CD1c-positive myeloid dendritic cell (primary cell): ENCODE results near the gene PRKN.

ENCODE experiments used
- DNase-seq: peaks from one replicate; pipeline ENCODE4 v3.0.0-alpha.2; 2016; ENCODE audit errors: extremely low spot score

The PRKN gene

DNA sequence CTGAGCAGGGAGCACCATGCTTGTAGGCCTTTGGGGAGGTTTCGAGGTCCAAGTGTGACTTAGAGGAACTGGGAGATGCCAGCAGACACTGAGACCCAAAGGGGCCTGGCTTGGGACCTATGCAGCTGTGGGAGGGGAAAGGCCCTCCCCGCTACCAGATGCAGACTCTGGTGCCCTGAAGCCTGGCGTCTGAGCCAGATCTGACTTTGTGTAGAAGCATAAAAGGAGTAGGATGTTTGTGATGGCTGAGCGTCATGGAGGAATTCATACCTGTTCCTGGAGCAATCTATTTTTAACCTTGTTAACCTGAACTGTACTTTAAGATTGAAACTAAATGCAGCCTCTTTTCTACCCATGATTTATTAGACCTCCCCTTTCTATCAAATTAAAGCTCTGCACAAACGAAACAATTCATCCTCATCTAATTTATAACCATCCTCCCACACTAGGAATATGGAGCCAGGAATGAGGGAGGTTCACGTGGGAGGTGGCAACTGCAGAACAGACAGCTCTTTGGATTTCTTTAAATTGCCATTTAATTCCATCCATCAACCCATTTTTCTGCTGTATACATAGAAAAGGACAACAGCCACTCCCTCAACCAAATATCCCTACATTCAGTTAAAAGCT is 1281.2 kb downstream of the PRKN start:
- DNase-seq: no peak

DNA sequence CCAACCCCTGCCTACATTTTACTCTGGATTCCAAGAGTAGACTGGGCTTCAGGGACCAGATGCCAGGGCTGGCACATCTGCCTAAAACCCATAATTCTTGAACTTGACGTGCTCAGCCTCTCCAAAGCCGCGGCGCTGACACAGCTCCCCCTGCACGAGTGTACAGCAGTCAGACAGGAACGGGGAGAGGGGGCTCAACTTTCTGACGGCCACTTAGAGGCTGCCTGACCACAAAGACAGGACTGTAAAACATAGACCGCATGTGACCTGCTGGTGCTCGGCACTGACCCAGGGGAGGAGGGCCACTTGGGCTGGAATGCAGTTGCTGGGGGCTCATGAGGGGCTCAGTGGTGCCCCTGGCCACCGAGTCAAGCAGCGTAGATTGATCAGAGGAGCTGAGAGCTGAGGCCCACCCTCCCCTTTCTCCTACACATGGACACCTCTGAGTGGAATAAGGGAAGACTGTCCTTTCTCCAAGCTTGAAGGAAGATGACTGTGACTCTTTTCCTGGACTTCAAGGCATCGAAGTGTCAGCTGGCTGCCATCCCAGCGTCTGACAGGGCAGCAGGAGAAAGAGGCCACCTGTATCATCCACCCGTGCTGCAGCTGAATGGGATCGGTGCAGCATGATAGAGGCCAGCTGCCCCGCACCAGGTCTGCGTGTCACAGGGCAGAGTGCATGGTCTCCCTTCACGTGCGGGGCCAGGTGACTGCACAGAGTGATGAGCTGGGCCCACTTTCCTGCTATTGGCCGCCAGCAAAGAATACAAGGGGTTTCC is 1282.4 kb downstream of the PRKN start:
- DNase-seq: no peak

DNA sequence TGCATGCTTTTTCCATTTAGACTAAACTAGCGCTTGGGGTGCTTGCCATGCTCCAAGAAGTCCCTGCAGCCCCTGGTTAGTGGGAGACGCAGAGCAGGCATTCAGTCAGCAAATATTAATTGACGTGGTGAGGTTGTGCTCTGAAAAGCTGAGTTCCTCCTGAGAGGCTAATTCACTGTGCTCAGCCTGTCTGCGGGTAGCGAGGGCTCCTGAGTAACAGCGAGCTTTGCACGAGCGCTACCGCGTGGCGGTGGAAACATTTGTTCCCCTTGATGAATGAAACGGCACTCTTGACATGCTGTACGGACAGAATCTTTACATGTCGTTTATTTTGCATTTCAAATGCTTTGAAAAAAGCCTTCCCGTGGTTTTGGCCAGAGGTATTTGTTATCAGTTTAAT is 1283.1 kb downstream of the PRKN start:
- DNase-seq: no peak

DNA sequence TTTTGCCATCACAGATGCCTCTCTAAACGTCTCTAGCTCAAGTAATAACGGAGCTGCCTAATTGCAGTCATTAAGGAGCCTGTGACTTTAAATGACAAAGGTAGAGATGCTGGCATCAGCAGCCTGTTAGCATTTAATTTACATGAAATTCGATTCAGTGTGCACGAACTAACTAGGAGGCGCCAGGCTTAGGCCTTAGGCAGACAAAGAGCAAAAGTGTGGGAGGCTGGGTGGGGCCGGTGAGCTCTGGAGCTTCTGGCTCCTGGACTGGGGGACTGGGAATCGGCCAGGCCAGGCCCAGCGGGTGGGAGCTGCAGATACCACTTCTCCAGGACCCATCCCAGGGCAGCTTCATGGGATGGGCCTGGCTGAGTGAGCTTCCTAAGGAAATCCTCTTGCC is 1283.7 kb downstream of the PRKN start:
- DNase-seq: no peak

DNA sequence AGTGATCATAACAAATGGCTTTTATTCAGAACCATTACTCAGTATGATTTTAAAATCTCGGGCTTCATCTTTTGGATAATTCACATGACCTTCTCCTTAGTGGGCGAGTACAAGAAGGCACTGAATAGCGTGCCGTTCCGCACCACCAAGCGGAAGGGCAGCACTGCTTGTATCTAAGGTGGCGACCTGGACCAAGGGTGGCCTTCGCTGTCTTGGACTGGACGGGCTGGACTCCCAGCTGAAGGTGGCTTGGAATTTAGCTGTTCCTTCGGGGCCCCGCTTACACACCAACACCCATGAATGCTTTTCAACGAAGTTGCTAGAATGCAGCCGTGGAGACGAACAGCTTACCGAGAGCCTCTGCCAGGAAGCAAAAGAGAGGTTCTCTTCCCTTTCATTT is 1285.1 kb downstream of the PRKN start:
- DNase-seq: no peak

DNA sequence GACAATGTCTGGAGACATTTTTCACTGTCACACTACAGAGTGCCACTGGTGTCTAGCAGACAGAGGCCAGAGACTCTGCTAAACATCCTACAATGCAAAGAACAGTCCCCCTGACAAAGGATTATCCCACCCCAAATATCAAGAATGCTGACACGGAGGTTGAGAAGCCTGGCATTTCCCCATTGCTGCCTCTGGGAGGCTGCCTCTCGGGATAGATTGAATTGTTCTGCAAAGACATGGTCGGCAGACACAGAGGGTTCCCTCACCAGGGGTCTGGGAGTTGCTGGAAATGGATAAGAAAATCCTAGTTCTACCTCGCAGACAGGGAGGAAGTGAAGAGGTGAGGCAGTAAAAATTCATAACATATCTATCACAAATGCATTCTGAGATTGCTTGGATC is 1287.3 kb downstream of the PRKN start:
- no peak for DNase-seq

DNA sequence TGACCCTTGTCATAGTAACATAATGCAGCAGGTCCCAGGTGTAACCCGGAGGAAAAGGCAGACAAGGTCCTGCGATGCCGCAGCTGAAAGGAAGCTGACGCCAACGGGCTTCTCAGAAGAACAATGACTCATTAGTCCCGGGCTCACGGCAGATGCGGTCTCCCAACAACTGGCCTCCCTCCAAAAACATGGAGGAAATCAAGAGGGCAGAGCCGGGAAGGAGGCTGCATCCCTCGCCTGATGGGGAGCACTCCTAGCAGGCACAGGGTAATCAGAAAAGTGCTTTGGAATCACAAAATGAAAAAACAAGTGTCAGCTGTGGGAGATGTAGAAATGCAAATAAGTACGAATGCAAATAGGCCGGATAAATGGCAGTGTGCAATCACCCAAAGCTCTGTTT is 1288.5 kb downstream of the PRKN start:
- no peak for DNase-seq

DNA sequence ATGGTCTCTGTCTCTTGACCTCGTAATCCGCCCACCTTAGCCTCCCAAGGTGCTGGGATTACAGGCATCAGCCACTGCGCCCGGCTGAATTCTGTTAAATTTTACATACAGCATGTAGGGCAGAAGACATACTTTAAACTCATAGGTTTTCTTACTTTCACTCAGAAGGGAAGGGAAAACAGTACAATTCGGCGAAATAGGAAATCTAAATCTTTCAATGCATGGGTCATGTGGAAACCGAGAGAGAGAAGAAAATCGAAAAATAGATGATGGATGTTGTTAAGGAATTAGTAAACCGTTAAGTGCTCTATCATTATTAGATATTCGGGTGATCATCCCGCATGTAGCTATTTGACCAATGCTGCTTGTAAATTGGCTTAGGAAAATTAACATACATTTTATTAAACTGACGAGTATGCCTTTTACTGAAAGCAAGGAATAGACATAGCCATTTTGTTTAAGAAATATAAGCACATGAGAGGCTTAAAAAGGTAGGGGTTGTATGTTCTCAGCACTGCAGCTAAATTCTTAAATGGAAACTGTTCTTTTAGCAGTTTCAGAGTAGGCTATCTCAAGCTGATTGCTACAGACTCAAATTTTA is 1289.0 kb downstream of the PRKN start:
- DNase-seq: no peak

DNA sequence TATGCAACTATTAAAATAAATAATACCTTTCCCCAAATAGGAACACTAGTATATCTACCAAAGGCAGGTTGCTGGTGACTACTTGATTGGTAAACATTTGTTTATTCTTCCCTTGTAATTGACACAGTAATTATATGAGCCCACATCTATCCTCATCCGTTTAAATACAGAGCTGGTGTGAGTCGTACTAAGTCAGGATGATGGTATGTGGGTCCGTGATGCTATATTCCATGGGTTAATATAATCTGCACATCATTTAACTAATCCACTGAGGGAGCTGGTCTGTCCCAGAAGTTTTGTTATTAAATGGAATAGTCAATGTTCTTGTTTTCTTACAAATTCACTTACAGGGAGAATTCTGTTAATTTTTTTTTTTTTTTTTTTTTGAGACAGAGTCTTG is 1289.7 kb downstream of the PRKN start:
- no peak for DNase-seq

DNA sequence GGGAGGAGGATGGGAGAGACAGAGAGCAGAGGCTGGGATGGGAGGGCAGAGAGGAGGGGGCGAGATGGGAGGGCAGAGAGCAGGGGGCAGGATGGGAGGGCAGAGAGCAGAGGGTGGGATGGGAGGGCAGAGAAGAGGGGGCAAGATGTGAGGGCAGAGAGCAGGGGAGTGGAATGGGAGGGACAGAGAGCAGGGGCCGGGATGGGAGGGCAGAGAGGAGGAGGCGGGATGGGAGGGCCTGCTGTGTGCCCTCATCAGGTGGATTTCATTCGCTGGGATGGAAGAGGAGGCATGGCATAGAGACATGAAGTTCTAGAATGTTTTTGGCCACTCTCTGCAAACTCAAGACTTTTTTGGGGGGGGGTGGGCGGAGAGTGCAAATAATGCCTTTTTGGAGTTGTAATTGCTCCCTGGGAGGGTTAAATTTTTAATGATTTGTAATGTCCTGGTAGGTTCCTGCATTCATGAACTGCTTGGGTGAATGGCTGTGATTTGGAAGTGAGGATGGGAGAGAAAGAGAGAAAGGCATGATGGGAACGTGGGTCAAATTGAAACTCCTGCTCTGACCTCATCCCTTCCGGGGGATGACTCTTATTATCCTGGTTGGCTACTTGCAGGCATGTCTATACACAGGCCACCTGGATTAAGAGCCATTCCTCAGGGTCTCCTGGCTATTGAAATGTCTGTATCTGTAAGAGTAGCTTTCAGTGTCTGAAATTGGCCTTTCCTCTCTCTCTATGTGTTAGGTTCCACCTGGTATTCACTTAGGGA is 1291.3 kb downstream of the PRKN start:
- DNase-seq: no peak

DNA sequence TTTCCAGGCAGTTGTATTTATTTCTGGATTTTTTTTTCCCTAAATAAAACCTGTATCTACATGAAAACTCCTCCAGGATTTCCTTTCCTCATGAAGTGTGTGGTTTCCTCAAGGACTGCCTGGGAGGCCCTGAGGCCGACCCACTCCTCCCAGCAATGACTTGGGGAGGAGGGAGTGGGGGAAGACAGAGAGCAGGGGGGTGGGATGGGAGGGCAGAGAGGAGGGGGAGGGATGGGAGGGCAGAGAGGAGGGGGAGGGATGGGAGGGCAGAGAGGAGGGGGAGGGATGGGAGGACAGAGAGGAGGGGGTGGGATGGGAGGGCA is 1291.9 kb downstream of the PRKN start:
- no peak for DNase-seq

DNA sequence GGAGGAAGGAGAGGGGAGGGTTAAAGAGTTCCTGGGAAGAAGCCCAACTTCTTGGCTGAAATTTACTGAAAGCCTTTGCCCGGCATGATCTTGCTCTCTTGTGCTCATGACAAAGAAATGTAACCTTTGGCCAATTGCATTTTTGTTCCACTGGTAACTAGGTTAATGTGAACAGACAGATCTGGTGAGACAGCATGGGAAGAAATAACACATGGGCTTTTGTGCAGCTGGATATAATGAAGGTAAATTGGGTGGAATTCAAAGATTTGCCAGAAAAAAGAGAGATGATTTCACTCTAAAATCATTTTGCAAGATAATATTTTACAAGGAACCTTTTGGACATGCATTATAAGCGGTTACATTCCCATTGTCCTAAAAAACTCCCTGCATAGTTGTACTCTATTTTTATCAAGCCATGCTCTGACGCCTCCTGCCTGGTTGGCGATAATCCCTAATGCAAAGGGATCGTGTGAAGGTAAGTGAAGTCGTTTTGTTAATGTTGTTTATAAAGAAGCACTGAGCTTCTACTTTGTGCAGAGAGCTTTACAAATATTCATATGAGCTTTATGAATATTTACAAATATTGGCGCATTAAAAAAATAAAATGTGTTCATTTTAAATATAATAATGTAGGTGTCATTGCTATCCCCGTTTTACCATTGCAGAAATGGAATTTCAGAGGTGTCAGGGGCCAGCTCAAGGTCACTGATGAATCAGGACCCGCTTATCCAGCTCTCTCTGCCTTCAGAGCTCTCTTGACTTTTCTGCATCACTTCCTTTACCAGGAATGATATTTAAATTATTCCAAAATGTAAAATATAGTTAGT is 1292.4 kb downstream of the PRKN start:
- DNase-seq: no peak

DNA sequence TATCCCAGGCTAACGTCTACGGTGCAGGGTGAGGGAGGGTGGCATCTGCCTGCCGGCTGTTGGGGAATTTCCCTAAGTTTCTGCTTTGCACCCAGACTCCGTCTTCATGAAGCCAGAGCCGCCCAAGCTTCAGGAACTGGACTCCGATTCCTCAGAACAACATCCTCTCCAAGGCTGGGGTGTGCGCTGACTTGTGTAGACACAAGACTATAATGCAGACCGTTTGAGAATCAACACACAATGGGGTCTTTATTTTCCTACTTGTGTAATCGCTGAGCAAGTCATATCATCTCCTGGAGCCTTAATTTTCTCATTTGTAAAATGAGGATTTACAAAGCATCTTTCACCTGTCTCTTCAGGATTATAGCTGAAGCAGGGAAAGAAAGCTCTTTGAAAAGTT is 1293.2 kb downstream of the PRKN start:
- no peak for DNase-seq

DNA sequence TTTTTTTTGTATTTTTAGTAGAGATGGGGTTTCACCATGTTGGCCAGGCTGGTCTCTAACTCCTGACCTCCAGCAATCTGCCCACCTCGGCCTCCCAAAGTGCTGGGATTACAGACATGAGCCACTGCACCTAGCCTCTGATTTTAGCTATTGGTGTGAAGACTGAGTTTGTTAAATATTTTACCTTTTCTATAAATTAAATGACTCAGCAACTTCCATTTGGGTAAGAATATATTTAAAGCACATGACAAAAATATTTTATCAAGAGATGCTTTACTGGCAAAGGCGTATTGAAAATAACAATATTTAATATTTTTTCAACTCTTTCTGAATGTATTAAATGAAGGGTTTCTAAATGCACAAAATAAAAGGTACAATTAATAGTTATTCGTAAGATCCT is 1295.0 kb downstream of the PRKN start:
- DNase-seq: no peak

DNA sequence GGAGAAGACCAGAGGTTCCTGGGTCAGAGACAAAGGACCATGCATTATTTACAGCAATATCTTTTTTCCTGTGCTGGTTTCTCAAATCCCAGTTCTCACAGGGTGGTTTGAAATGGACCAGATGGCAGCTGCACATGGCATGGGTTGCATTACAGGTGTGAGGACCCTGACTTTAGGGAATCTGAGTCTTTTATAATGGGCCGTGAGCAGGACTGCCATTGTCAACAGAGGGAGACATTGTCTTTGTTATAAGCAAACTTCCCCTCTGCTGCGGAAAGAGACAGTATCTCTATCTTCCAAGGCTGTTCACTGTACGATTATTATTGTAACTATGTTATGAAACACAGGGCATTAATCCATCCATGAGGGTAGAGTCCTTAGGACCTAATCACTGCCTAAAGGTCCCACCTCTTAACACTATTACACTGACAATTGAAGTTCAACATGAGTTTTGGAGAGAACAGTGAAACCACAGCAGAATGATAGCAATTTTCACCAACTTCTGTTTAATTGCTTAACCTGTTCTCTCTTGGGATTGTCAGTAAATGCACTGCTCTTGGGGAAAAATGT is 1297.6 kb downstream of the PRKN start:
- no peak for DNase-seq

DNA sequence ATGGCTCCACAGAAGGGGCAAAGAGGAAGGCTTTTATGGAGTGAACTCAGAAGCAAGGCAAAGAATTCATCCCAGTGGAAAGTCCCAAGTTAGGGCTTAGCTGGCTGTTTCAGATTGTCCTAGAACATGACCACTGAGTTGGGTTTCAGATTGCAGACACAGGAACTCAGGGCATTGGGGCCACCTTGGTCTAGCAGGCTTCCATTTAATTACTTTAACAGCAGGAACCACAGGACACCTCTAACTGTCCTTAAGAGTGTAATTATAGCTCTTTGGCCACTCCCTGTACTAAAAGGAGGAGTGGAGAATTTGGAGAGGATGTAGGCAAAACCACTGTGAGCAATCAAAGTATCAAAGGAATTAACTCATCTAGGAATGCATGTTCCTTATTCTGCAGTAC is 1303.1 kb downstream of the PRKN start:
- DNase-seq: no peak

DNA sequence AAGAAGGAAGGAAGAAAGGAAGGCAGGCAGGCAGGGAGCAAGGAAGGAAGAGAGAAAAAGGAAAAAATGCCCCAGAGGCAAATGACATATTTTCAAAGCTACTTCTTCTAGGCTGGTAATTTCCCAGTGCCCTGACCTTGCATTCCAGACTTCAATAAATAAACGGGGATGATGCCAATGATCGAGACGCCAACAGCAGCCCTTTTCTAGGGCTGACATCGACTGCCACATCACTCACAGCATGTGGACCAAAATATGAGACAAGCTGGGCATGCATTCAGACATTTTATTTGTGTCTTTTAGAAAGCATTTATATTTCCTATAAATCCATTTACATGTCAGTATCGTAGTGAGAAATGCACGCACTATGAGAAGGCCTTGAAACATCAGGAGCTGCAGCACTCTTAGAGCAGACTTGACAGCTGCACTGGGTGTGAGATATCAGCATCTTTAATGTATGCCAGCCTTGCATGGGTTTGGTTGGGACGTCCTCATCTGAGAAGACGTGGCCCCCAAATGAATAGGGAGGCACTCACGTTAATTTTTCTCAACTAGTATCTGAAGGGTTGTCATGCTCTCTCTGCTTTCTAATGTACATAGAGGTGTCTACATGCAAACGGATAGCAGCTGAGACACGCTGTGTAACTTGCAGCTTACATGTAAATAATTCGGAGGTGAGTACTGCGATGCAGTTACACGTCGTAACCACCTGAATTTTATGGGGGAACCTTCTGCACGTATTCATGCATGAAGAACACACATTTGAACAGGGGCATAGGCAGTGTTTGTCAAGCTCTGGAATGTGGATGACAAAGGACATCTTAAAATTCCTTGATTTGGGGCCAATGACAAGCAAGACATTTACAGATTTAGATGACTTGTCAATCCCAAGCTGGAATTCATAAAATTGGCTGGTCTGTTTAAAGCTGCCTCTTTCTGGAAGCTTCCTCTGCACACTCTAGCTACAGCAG is 1304.6 kb downstream of the PRKN start:
- no peak for DNase-seq

DNA sequence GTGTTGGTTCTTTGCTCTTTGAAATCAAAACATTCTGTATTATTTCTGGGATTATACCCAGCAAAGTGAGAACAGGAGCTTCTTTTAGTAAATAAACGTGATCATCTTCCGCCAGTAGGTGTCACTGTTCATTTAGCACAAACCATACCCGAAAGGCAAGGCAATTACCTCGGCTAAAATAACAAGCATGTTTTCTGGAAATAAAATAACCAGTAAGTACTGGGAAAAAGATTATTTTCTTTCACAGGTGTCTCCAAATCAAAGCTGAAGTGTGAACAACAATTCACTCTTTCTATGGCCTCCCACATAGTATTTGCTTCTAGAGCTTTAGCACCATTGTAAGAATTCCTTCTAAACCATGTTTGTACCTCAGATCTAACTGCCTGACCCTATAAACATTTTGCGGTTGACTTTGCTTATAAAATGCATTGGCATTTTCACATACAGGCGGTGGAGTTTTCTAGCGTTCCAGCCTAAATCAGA is 1309.1 kb downstream of the PRKN start:
- DNase-seq: peak; percentile 56

DNA sequence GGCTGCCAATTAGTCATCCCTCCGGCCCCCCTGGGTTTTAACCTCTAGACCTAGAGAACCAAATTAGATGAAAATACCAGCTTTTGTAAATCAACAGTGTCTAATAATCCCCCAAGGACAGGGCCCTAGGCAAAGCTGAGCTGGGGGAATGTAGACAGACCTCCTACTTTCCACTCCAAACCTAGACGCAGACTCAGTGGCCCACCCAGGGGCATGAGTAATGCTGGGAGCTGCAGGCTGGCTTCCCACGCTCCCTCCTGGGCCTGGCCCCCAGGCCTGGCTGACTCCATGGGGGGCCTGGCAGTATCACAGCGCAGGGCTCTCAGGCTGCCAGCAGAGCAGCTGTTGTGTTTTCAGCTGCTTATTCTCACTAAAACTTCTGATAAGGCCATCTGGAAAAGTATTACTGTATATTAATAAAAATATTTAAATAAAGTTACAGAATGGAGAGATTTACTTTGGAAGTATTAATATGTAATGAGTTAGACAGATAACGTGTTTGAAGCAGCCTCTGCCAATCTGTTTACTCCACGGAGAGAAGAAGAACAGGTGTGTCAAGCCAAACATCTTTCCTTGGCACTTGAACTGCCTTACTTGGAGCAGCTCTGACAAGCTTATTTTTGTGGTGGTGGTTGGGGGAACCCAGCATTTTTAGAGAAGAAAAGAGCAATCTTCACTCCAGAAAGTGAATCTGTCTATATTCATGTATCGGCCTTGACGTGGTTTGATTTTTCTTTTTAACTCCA is 1309.7 kb downstream of the PRKN start:
- DNase-seq: no peak
